K562 (cell line): ENCODE results near the gene CTIF. TPM values are rescaled to one million over a fixed set of nuclear protein-coding genes. Genes with fewer than 3 reads are reported as not detected.
A peak's percentile ranks its signal among the peaks of the same experiment; 100 is the strongest.

Experiments
- CTCF ChIP-seq, 3 experiments: IDR thresholded peaks in 2 of 3; conservative IDR thresholded peaks in 1 of 3; 2 replicates each; pipeline ENCODE4 v1.5.1; 2011 to 2012; ENCODE audit warnings: low read length in 3 of 3, mild to moderate bottlenecking in 3 of 3, control low read depth in 2 of 3, improper control_type of control experiment in 1 of 3, inconsistent platforms in 1 of 3, low read depth in 1 of 3, mixed read lengths in 1 of 3, moderate library complexity in 1 of 3; ENCODE audit not compliant: insufficient read depth in 2 of 3
- DEAF1 ChIP-seq: fragments of 450-650 bp; formaldehyde crosslinking; IDR thresholded peaks from 2 replicates; pipeline ENCODE4 v1.4.0; 2020; ENCODE audit warnings: mild to moderate bottlenecking, moderate library complexity
- ELF1 ChIP-seq: fragments of 200-800 bp; sonication (Bioruptor generic); IDR thresholded peaks from 2 replicates; pipeline ENCODE4 v1.6.1; 2016; ENCODE audit warnings: missing genetic modification characterization, missing compliant biosample characterization
- NFYB ChIP-seq: IDR thresholded peaks from 2 replicates; pipeline ENCODE4 v1.6.1; 2011; ENCODE audit warnings: mild to moderate bottlenecking, moderate library complexity; ENCODE audit not compliant: insufficient read length; ENCODE audit errors: extremely low read depth
- REST ChIP-seq, 2 experiments: fragments of 450-650 bp; formaldehyde crosslinking in 1 of 2; IDR thresholded peaks; 2 replicates each; pipeline versions ENCODE4 v1.4.0 to v1.6.1; 2014 to 2020; ENCODE audit warnings: mild to moderate bottlenecking in 2 of 2, borderline replicate concordance in 1 of 2, low read depth in 1 of 2
- SIX5 ChIP-seq, 2 experiments: IDR thresholded peaks; 2 replicates each; pipeline ENCODE4 v1.6.1; 2011; ENCODE audit warnings: low read length in 2 of 2, borderline replicate concordance in 1 of 2, low read depth in 1 of 2, mild to moderate bottlenecking in 1 of 2, moderate library complexity in 1 of 2; ENCODE audit not compliant: insufficient read depth in 1 of 2
- YY1 ChIP-seq, 3 experiments: IDR thresholded peaks; 2 replicates each; pipeline ENCODE4 v1.6.1; 2011; ENCODE audit warnings: low read length in 2 of 3, mild to moderate bottlenecking in 2 of 3, moderate library complexity in 2 of 3, borderline replicate concordance in 1 of 3, control low read depth in 1 of 3, low read depth in 1 of 3; ENCODE audit not compliant: insufficient read depth in 3 of 3, insufficient replicate concordance in 2 of 3, control insufficient read depth in 1 of 3, insufficient read length in 1 of 3; ENCODE audit errors: extremely low read depth in 1 of 3
- ZNF384 ChIP-seq: IDR thresholded peaks from 2 replicates; pipeline ENCODE4 v1.6.1; 2012; ENCODE audit warnings: low read depth, low read length, improper control_type of control experiment
- polyA plus RNA-seq, 8 experiments: library from polyadenylated mRNA; depleted of rRNA in 4 of 8; stranded (reverse) in 5 of 8; unstranded in 3 of 8; fragments of >200 nt; fragmentation: Nextera tagmentation in 2 of 8; fragmentation: Illumina TruSeq in 1 of 8; extraction: Ambion mirVana in 2 of 8; extraction: Trizol in 1 of 8; gene quantifications; 2 replicates each; pipeline versions ENCODE4 v1.2.1 to v1.2.3, GENCODE V29; 2011 to 2014; ENCODE audit warnings: inconsistent platforms in 1 of 8, missing spikeins in 1 of 8
- total RNA-seq, 7 experiments: library from RNA; depleted of rRNA in 6 of 7; stranded (reverse); fragments of >200 nt in 6 of 7; fragmentation: Illumina TruSeq in 2 of 7; extraction: Trizol in 2 of 7; gene quantifications; 2 replicates each; pipeline versions ENCODE4 v1.2.1 to v1.2.3, GENCODE V29; 2011 to 2021; ENCODE audit warnings: low replicate concordance in 1 of 7
- TF ChIP-seq, protein P1 (sequence below): fragments of 450-650 bp; IDR thresholded peaks from 2 replicates; pipeline ENCODE4 v1.6.1; 2016; ENCODE audit warnings: low read depth, mild to moderate bottlenecking, moderate library complexity

Gene CTIF
- total and polyA plus RNA-seq, 9 of the 15 experiments (the other 6 are each of a cell fraction or from before 2014, with no cell fraction given): 0.17 to 11.5 (median 2.2) TPM

DNA sequence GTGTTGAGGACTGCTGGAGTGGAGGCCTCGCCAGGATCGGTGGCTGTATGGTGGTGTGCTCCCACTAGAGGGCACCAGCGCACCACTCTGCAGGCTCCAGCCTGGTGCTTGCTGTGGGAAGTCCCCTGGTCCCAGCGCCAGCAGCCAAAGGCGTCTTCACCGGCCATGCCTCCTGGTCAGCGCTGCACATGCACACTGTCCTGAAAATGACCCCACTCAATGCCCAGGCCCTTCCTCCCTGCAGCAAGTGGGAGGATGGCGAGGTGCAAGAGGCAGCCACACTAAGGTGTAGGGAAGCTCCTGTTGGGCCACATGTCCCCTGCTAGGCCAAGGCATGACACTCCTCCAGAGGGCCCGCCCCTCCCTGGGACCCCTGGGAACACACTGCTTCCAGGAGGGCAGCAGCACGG, 136.5 kb downstream of the CTIF start (continued):
- TF ChIP-seq SIX5 (IDR thresholded peaks at IDR 0.05; ENCODE audit: borderline replicate concordance in 1 of 2, insufficient read depth in 1 of 2, low read depth in 1 of 2, low read length in 2 of 2) (no peak), ELF1 (tag) (no peak), YY1 (IDR thresholded peaks at IDR 0.05; ENCODE audit: borderline replicate concordance in 1 of 3, control insufficient read depth in 1 of 3, extremely low read depth in 1 of 3, insufficient read depth in 3 of 3, insufficient read length in 1 of 3, insufficient replicate concordance in 2 of 3, low read depth in 1 of 3, low read length in 2 of 3) (peak in 2 of 3 experiments; percentile 17 to 19), ZNF384 (peak; percentile 11; the same call in 1 of the 2 replicates), CTCF (IDR thresholded peaks at IDR 0.05 in 2 of 3, conservative IDR thresholded peaks at IDR 0.05 in 1 of 3; ENCODE audit: insufficient read depth in 2 of 3, low read depth in 1 of 3, low read length in 3 of 3) (peak; percentile 78 to 82 (median 82)), NFYB (no peak), DEAF1 (CRISPR knock-in tag) (peak; percentile 53; the same call in 1 of the 2 replicates), REST (IDR thresholded peaks at IDR 0.05; ENCODE audit: borderline replicate concordance) (peak; percentile 65), REST (CRISPR knock-in tag; IDR thresholded peaks at IDR 0.05; ENCODE audit: low read depth) (no peak)
- TF ChIP-seq, protein P1, sequence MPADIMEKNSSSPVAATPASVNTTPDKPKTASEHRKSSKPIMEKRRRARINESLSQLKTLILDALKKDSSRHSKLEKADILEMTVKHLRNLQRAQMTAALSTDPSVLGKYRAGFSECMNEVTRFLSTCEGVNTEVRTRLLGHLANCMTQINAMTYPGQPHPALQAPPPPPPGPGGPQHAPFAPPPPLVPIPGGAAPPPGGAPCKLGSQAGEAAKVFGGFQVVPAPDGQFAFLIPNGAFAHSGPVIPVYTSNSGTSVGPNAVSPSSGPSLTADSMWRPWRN: no peak
